Ishikawa (cell line): Measurements from ENCODE around the gene DOCK8.

ENCODE experiments used
- EGR1 ChIP-seq: IDR thresholded peaks from 2 replicates; pipeline ENCODE4 v1.6.1; 2012
- YY1 ChIP-seq: IDR thresholded peaks from 2 replicates; pipeline ENCODE4 v1.6.1; 2012; ENCODE audit warnings: low read depth
- ZBTB7A ChIP-seq: IDR thresholded peaks from 2 replicates; pipeline ENCODE4 v1.6.1; 2012; ENCODE audit warnings: low read depth
- TF ChIP-seq, protein P1 (sequence below): IDR thresholded peaks from 2 replicates; pipeline ENCODE4 v1.6.1; 2012; ENCODE audit warnings: low read depth, mild to moderate bottlenecking

DNA sequence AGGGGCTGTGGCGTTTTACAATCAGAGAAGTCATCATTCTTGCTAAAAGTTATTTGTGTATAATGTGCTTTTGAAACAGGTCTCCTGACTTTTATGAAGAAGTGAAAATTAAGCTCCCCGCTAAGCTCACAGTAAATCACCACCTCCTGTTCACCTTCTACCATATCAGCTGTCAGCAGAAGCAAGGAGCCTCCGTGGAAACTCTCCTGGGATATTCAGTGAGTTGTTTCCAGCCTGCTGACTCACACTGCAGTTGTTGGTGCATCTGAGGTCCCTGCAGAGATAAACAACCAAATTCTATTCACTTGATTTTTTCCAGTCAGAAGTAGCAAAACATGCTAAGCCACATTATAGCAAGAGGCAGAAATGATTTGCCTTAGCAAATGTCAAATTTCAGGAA, 156.7 kb downstream of the DOCK8 start:
- TF ChIP-seq EGR1: no peak
- TF ChIP-seq ZBTB7A: no peak
- TF ChIP-seq YY1: no peak
- TF ChIP-seq, protein P1, sequence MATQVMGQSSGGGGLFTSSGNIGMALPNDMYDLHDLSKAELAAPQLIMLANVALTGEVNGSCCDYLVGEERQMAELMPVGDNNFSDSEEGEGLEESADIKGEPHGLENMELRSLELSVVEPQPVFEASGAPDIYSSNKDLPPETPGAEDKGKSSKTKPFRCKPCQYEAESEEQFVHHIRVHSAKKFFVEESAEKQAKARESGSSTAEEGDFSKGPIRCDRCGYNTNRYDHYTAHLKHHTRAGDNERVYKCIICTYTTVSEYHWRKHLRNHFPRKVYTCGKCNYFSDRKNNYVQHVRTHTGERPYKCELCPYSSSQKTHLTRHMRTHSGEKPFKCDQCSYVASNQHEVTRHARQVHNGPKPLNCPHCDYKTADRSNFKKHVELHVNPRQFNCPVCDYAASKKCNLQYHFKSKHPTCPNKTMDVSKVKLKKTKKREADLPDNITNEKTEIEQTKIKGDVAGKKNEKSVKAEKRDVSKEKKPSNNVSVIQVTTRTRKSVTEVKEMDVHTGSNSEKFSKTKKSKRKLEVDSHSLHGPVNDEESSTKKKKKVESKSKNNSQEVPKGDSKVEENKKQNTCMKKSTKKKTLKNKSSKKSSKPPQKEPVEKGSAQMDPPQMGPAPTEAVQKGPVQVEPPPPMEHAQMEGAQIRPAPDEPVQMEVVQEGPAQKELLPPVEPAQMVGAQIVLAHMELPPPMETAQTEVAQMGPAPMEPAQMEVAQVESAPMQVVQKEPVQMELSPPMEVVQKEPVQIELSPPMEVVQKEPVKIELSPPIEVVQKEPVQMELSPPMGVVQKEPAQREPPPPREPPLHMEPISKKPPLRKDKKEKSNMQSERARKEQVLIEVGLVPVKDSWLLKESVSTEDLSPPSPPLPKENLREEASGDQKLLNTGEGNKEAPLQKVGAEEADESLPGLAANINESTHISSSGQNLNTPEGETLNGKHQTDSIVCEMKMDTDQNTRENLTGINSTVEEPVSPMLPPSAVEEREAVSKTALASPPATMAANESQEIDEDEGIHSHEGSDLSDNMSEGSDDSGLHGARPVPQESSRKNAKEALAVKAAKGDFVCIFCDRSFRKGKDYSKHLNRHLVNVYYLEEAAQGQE: no peak
